ENCODE results near the gene IWS1.

Gene IWS1

DNA sequence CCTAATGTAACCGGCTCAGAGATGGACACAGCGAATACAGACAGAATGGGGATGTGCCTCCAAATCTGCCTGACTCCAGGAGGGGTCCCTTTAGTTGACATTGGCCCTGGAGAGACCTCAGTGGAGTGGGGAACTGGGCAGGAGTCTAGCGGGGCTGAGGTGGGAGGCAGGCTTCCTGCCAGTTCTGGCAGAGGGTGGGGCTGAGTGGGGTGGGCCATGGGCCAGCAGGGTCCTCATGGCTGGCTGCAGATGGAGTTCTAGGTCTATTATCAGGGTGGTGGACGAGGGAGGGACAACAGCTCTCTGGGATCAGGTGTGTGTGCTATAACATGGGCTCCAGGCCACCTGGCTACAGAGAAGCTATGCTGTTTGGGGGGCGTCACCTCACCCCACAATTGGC, 86.9 kb downstream of the IWS1 start:
- TF ChIP-seq, protein P1, sequence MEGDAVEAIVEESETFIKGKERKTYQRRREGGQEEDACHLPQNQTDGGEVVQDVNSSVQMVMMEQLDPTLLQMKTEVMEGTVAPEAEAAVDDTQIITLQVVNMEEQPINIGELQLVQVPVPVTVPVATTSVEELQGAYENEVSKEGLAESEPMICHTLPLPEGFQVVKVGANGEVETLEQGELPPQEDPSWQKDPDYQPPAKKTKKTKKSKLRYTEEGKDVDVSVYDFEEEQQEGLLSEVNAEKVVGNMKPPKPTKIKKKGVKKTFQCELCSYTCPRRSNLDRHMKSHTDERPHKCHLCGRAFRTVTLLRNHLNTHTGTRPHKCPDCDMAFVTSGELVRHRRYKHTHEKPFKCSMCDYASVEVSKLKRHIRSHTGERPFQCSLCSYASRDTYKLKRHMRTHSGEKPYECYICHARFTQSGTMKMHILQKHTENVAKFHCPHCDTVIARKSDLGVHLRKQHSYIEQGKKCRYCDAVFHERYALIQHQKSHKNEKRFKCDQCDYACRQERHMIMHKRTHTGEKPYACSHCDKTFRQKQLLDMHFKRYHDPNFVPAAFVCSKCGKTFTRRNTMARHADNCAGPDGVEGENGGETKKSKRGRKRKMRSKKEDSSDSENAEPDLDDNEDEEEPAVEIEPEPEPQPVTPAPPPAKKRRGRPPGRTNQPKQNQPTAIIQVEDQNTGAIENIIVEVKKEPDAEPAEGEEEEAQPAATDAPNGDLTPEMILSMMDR (IDR thresholded peaks at IDR 0.05; ENCODE audit: borderline replicate concordance, control extremely low read depth, extremely low read depth, insufficient read depth, missing control alignments), result no peak
- in situ Hi-C loops (cut with MboI; ENCODE audit: low sequenced_read_pairs, unreplicated experiment), result no loop called here
- DNase-seq (ENCODE audit: low spot score), result no peak

DNA sequence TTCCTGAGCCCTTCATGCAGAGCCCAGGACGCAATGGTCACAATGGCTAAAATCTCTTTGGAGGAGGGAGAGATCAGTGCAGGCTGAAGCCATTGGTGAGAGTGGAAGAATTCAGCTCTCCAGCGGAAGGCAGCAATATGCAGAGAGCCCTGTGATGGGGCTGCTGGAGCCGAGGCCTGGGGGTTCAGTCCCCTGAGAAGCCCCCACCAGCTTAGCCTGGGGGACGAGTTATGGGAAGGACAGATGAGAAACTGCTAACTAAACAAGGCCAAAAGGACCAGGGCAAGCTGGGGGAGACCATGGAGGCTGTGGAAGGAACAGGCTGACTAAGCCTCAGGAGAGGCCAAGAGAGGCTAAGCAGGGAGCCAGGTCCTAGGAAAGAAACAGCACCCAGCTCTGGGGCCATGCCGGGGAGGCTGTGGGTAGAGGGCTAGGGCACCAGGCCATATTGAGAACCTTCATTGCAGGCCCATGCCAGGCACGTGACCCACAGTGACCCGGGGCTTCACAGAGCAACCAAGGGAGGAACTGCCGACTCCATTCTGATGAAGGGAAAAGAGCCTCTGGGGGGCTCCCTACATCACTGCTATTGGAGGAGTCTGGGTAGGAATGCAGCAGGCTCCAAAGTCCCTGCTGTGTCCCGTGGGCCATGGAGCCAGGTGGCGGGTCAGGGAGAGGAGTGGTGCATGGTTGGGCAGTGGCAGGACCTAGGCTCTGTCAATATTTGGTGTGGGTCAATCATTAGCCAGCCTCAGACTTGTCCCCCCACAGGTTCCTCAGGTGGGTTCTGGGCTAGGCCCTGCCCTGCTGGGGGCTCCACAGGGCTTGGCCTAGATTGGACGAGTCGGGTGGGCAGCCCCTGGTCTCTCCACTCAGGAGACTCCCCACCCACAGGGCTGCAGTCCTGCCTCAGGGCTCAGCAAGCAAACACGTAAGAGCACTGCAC, 88.2 kb downstream of the IWS1 start:
- TF ChIP-seq, protein P1 (IDR thresholded peaks at IDR 0.05; ENCODE audit: borderline replicate concordance, control extremely low read depth, extremely low read depth, insufficient read depth, missing control alignments), result no peak
- in situ Hi-C loops (cut with MboI; ENCODE audit: low sequenced_read_pairs, unreplicated experiment), result no loop called here
- DNase-seq (ENCODE audit: low spot score), result no peak

DNA sequence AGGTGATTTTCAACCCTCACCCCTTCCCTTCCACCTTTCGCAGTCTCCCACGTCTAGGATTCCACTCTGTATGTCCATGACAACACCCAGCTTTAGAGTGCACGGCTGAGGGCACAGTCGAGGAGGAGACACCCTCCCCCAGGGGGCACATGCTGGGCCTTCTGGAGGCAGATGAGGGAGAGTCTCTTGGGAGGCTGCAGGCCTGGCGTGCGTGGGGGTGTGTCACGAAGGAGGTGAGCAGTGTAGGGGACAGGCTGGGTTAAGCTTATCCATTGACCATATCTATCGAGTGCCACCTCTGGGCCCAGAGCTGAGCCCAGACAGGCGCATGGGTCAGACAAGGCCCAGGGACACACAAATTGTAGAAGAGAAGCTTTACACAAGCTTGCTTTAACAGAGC, 89.2 kb downstream of the IWS1 start:
- DNase-seq (ENCODE audit: low spot score), result no peak
- TF ChIP-seq, protein P1 (IDR thresholded peaks at IDR 0.05; ENCODE audit: borderline replicate concordance, control extremely low read depth, extremely low read depth, insufficient read depth, missing control alignments), result no peak
- in situ Hi-C loops (cut with MboI; ENCODE audit: low sequenced_read_pairs, unreplicated experiment), result no loop called here

DNA sequence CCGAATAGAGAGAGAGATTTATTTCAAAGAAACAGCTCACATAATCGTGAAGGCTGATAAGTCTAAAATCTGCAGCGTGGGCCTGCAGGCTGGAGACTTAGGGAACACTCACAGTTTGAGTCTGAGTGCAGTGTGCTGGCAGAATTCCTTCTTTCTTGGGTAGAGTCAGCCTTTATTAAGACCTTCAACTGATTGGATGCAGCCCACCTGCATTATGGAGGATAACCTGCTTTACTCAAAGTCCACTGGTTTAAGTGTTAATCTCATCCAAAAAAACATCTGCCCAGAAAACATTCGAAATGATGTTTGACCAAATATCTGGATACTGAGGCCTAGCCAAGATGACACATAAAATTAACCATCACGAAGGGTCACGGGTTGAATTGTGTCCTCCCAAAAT, 91.8 kb downstream of the IWS1 start:
- DNase-seq (ENCODE audit: low spot score), result no peak
- in situ Hi-C loops (cut with MboI; ENCODE audit: low sequenced_read_pairs, unreplicated experiment), result no loop called here
- TF ChIP-seq, protein P1 (IDR thresholded peaks at IDR 0.05; ENCODE audit: borderline replicate concordance, control extremely low read depth, extremely low read depth, insufficient read depth, missing control alignments), result no peak

DNA sequence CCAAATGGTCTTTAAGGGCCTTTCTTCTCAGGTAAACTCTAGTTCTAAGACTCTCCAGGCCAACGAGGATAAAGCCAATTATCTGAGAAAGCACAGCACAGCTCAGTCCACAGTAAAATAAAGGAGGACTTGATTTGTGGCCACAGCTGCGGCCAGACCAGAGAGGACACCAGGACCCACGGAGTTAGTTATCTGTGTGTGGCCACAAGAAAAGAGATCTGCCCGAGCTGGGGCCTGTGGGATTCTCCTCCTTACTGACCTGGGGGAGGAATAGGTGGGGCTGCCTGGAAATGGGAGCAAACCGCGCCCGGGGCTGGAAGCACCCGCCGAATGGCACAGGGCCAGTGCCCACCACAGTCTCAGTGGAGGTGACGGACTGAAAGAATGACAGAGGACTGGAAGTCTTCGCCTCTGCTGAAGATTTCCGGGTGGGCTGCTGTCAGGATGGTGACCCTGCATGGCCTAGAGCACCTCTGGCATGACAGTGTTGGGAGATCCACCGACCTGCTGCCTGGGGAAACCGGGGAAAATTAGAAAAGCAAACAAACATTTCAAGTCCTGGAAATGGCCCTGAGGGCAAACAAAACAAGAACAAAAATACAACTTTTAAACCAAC, 94.8 kb downstream of the IWS1 start:
- in situ Hi-C loops (cut with MboI; ENCODE audit: low sequenced_read_pairs, unreplicated experiment), result no loop called here

More for the DNA sequence above, 94.8 kb downstream of the IWS1 start:
- TF ChIP-seq, protein P1 (IDR thresholded peaks at IDR 0.05; ENCODE audit: borderline replicate concordance, control extremely low read depth, extremely low read depth, insufficient read depth, missing control alignments), result no peak
- DNase-seq (ENCODE audit: low spot score), result no peak

Data from GM13976 (cell line).